Measurements from ENCODE around the gene MTERF4. TPM values are rescaled to one million over a fixed set of nuclear protein-coding genes. Genes with fewer than 3 reads are reported as not detected.

The MTERF4 gene
- total and polyA plus RNA-seq, 8 donors, result 14.0 to 36.8 (median 16.8) TPM

- no peak for TF ChIP-seq CTCF (IDR thresholded peaks at IDR 0.05)
- Histone ChIP-seq H3K27me3 (no peaks in the 10 kb centered on the region), H3K4me1 (no peaks in the 10 kb centered on the region), H3K36me3 (peaks cover 0 to 6% (median 0%) of the 10 kb centered on the region in 3 donors), H3K9me3 (no peaks in the 10 kb centered on the region), H3K4me3 (no peak overlapping the region), H3K27ac (no peak overlapping the region)
- no peak for FAIRE-seq
- WGBS, 2 donors, result 89% methylated on average over 10 to 11 of the region's 11 CpGs
- no peak for DNase-seq
- no peak for ATAC-seq
- intact Hi-C loops (cut with DNase I), result no loop called here
Observed at GRCh38 chr2:241048949-241049343, 53.1 kb downstream of the MTERF4 start.

GRCh38 chr2:241048149-241048948, 53.7 kb downstream of the MTERF4 start:
- WGBS, 2 donors, result 89 to 93% methylated on average over 30 of the region's 30 CpGs
- no peaks in the 10 kb centered on the region for H3K9me3 ChIP-seq
- H3K27ac ChIP-seq, result no peak overlapping the region
- intact Hi-C loops (cut with DNase I), result no loop called here
- no peak for ATAC-seq
- H3K4me3 ChIP-seq, result no peak overlapping the region
- no peaks in the 10 kb centered on the region for H3K4me1 ChIP-seq
- no peaks in the 10 kb centered on the region for H3K27me3 ChIP-seq
- no peak for TF ChIP-seq CTCF (IDR thresholded peaks at IDR 0.05)
- peak in 1 of 6 donors; percentile 64 for DNase-seq
- no peak for FAIRE-seq
- peaks cover 0 to 6% (median 0%) of the 10 kb centered on the region in 3 donors for H3K36me3 ChIP-seq

- intact Hi-C loops (cut with DNase I), result no loop called here
- Histone ChIP-seq H3K27me3 (no peaks in the 10 kb centered on the region), H3K9me3 (no peaks in the 10 kb centered on the region), H3K4me1 (no peaks in the 10 kb centered on the region), H3K4me3 (no peak overlapping the region), H3K36me3 (peaks cover 0 to 6% (median 0%) of the 10 kb centered on the region in 3 donors), H3K27ac (no peak overlapping the region)
- ATAC-seq, result no peak
- no peak for FAIRE-seq
- no peak for TF ChIP-seq CTCF (IDR thresholded peaks at IDR 0.05)
- 72 to 76% methylated on average over 6 of the region's 6 CpGs for WGBS, 2 donors
- no peak for DNase-seq
Observed at GRCh38 chr2:241047253-241048010, 54.7 kb downstream of the MTERF4 start.

Other genes with a start within 250 kb of the MTERF4 start
- gene AGXT, start 233.5 kb downstream of the MTERF4 start, total RNA-seq, result under 1 TPM in 1 of 6 donors, not detected in 5; 0.76 TPM
- under 1 TPM; 0.07 to 0.08 TPM for gene AGXT, start 233.5 kb downstream of the MTERF4 start, polyA plus RNA-seq
- 1 to 10 TPM in 2 of 6 donors, under 1 TPM in 4; 0.14 to 1.5 (median 0.45) TPM for gene MAB21L4, start 206.1 kb downstream of the MTERF4 start, total RNA-seq
- 1 to 10 TPM; 2.0 TPM for gene MAB21L4, start 206.1 kb downstream of the MTERF4 start, polyA plus RNA-seq
- under 1 TPM in 1 of 6 donors, not detected in 5; 0.04 TPM for gene CROCC2, start 196.0 kb downstream of the MTERF4 start, total RNA-seq
- gene CROCC2, start 196.0 kb downstream of the MTERF4 start, polyA plus RNA-seq, result under 1 TPM; 0.04 to 0.05 TPM
- 10 to 100 TPM in 2 of 6 donors, 1 to 10 TPM in 4; 6.6 to 19.2 (median 9.6) TPM for gene SNED1, start 103.7 kb downstream of the MTERF4 start, total RNA-seq
- gene SNED1, start 103.7 kb downstream of the MTERF4 start, polyA plus RNA-seq, result 10 to 100 TPM; 12.9 to 13.2 TPM
- 10 to 100 TPM in 2 of 6 donors, 1 to 10 TPM in 4; 3.7 to 12.3 (median 8.9) TPM for gene PASK, start 47.2 kb upstream of the MTERF4 start, total RNA-seq
- 10 to 100 TPM in 1 of 2 donors, 1 to 10 TPM in 1; 9.0 to 14.5 TPM for gene PASK, start 47.2 kb upstream of the MTERF4 start, polyA plus RNA-seq
- gene PPP1R7, start 48.2 kb upstream of the MTERF4 start, total RNA-seq, result 10 to 100 TPM; 21.5 to 38.7 (median 31.5) TPM
- 10 to 100 TPM; 28.5 to 37.1 TPM for gene PPP1R7, start 48.2 kb upstream of the MTERF4 start, polyA plus RNA-seq
- 1 to 10 TPM in 3 of 6 donors, under 1 TPM in 3; 0.66 to 1.8 (median 1.1) TPM for gene ANO7, start 86.4 kb upstream of the MTERF4 start, total RNA-seq
- 1 to 10 TPM; 1.0 to 1.2 TPM for gene ANO7, start 86.4 kb upstream of the MTERF4 start, polyA plus RNA-seq
- gene HDLBP, start 213.4 kb upstream of the MTERF4 start, total RNA-seq, result 100 to 1,000 TPM; 733 to 996 (median 775) TPM
- 100 to 1,000 TPM; 273 to 346 TPM for gene HDLBP, start 213.4 kb upstream of the MTERF4 start, polyA plus RNA-seq
- gene SEPTIN2, start 213.6 kb upstream of the MTERF4 start, total RNA-seq, result 100 to 1,000 TPM; 149 to 245 (median 204) TPM
- gene SEPTIN2, start 213.6 kb upstream of the MTERF4 start, polyA plus RNA-seq, result 100 to 1,000 TPM; 106 to 158 TPM

Data from pancreas (tissue), 10 donors.